ENCODE results near the gene B9D1.

DNA sequence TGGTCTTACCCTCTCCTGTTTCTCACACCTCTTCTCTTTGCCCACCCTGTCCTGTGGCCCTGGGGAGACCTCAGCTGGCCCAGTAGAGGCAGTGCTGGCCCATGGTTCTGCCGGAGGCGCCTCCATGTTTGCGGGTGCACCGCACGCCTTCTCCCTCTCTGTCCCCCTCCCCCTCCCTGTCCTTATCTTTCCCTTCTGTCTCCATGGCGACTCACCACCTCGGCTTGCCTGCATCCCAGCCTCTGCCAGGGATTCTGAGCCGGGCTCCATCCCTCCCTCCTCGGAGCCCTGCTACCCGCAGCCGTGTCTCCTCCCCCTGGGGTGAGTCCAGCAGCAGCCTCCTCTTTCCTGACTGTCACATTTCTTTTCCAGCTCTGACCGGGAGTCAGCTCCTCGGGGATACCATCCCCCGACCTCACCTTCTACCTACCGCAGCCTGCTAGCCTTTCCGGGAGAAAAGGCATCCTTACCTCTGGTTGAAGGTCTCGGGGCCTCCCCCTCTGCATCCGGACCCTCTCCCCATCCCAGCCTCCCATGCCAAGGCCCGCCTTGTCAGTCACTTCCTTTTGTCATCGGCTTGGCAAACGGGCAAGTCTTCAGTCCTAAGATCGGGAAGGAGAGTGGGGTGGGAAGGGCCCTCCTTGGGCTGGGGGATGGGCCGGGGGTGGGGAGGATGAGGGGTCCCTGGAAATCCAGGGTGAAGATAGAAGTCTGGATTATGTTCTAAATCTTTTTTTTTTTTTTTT, 48.5 kb upstream of the B9D1 start, which contains the start of gene RNF112:
- TF ChIP-seq EZH2 (IDR thresholded peaks at IDR 0.05; ENCODE audit: borderline replicate concordance, low read depth, low read length, severe bottlenecking) (no peak), CTCF (IDR thresholded peaks at IDR 0.05; ENCODE audit: borderline replicate concordance, extremely low read depth, low read length, poor library complexity, severe bottlenecking) (no peak)
